IMR-90 (cell line): ENCODE measurements around the gene OTOG. TPM values are rescaled to one million over a fixed set of nuclear protein-coding genes. Genes with fewer than 3 reads are reported as not detected.

Source experiments
- ATAC-seq: fragments of 200-7000 bp; cut with Tn5 transposase; 2 replicates; pipeline ENCODE4 v1.9.1; 2020; ENCODE audit warnings: low read depth, mild to moderate bottlenecking, moderate library complexity
- BruUV-seq: library from RNA; stranded (reverse); fragments of 400-500 nt; replicated peaks from 2 replicates; lab custom pipeline; 2021; lab: Mats Ljungman, UMichigan
- CTCF ChIA-PET: fragments of 300-600 bp; formaldehyde crosslinking; extraction: SDS; loops from one replicate; lab custom pipeline; 2021; ENCODE audit warnings: antibody characterized with exemption; lab: Yijun Ruan, JAX
- POLR2A ChIA-PET: fragments of 300-600 bp; sonication (Branson Sonifier 250); formaldehyde crosslinking; loops from one replicate; lab custom pipeline; 2022; ENCODE audit warnings: antibody characterized with exemption; ENCODE audit not compliant: unreplicated experiment; lab: Charles Lee
- DNase-seq: peaks from one replicate; pipeline ENCODE4 v3.0.0; 2013
- H2AFZ ChIP-seq: replicated peaks from 2 replicates; pipeline ENCODE3; 2013; ENCODE audit warnings: low read length, mild to moderate bottlenecking; ENCODE audit not compliant: poor library complexity
- H2AK5ac ChIP-seq: 2 replicates; pipeline ENCODE4 v1.6.1; 2013; ENCODE audit warnings: low read depth, low read length, inconsistent platforms
- H2AK9ac ChIP-seq: replicated peaks from 2 replicates; pipeline ENCODE3; 2013; ENCODE audit warnings: mild to moderate bottlenecking, low read depth, low read length, moderate library complexity; ENCODE audit not compliant: poor library complexity
- H2BK120ac ChIP-seq: 2 replicates; pipeline ENCODE4 v1.6.1; 2013; ENCODE audit warnings: low read depth, low read length, inconsistent platforms
- H2BK15ac ChIP-seq: 3 replicates; pipeline ENCODE4 v1.6.1; 2013; ENCODE audit warnings: low read depth, low read length, inconsistent platforms
- H2BK20ac ChIP-seq: 2 replicates; pipeline ENCODE4 v1.6.1; 2013; ENCODE audit warnings: low read depth, mild to moderate bottlenecking, inconsistent platforms, low read length, moderate library complexity
- H2BK5ac ChIP-seq: 2 replicates; pipeline ENCODE4 v1.6.1; 2013; ENCODE audit warnings: mild to moderate bottlenecking, low read depth, low read length, inconsistent platforms; ENCODE audit not compliant: poor library complexity, severe bottlenecking
- H3K14ac ChIP-seq: replicated peaks from 2 replicates; pipeline ENCODE4 v1.6.1; 2013; ENCODE audit warnings: low read depth, low read length, inconsistent platforms
- H3K18ac ChIP-seq: 2 replicates; pipeline ENCODE4 v1.6.1; 2013; ENCODE audit warnings: low read depth, low read length, control low read depth
- H3K23ac ChIP-seq: 2 replicates; pipeline ENCODE4 v1.6.1; 2013; ENCODE audit warnings: low read depth, low read length, inconsistent platforms
- H3K27ac ChIP-seq: 2 replicates; pipeline ENCODE4 v1.5.1; 2013; ENCODE audit warnings: mild to moderate bottlenecking, control low read depth, low read length; ENCODE audit not compliant: insufficient read depth
- H3K27me3 ChIP-seq: 2 replicates; pipeline ENCODE4 v1.6.1; 2013; ENCODE audit warnings: low read length; ENCODE audit not compliant: control insufficient read depth, insufficient read depth
- H3K36me3 ChIP-seq: 2 replicates; pipeline ENCODE4 v1.6.1; 2013; ENCODE audit warnings: low read length, mixed read lengths; ENCODE audit not compliant: control insufficient read depth, insufficient read depth
- H3K4ac ChIP-seq: 2 replicates; pipeline ENCODE4 v1.6.1; 2013; ENCODE audit warnings: low read depth, low read length, inconsistent platforms
- H3K4me1 ChIP-seq: 2 replicates; pipeline ENCODE4 v1.6.1; 2013; ENCODE audit warnings: low read length, mixed read lengths; ENCODE audit not compliant: control insufficient read depth, insufficient read depth
- H3K4me2 ChIP-seq: 2 replicates; pipeline ENCODE4 v1.6.1; 2013; ENCODE audit warnings: low read depth, mild to moderate bottlenecking, control low read depth, low read length, moderate library complexity
- H3K4me3 ChIP-seq: 2 replicates; pipeline ENCODE4 v1.5.1; 2013; ENCODE audit warnings: low read depth, mild to moderate bottlenecking, control low read depth, low read length, moderate library complexity; ENCODE audit not compliant: insufficient read depth
- H3K56ac ChIP-seq: 2 replicates; pipeline ENCODE4 v1.6.1; 2013; ENCODE audit warnings: low read length, inconsistent platforms; ENCODE audit not compliant: insufficient read depth; ENCODE audit errors: extremely low read depth
- H3K79me1 ChIP-seq, 2 experiments: 2 replicates each; pipeline ENCODE4 v1.6.1; 2013; ENCODE audit warnings: low read length in 2 of 2, inconsistent platforms in 1 of 2, low read depth in 1 of 2
- H3K9ac ChIP-seq: 2 replicates; pipeline ENCODE4 v1.6.1; 2013; ENCODE audit warnings: low read depth, low read length, control low read depth
- H3K9me1 ChIP-seq: 2 replicates; pipeline ENCODE4 v1.6.1; 2013; ENCODE audit warnings: low read length, inconsistent platforms; ENCODE audit not compliant: insufficient read depth
- H3K9me3 ChIP-seq: 2 replicates; pipeline ENCODE4 v1.6.1; 2013; ENCODE audit warnings: low read length; ENCODE audit not compliant: control insufficient read depth, insufficient read depth
- H4K20me1 ChIP-seq: 2 replicates; pipeline ENCODE4 v1.6.1; 2013; ENCODE audit warnings: low read length, inconsistent platforms; ENCODE audit not compliant: insufficient read depth
- H4K5ac ChIP-seq: 2 replicates; pipeline ENCODE4 v1.6.1; 2013; ENCODE audit warnings: mild to moderate bottlenecking, low read depth, low read length, control low read depth
- H4K8ac ChIP-seq, 2 experiments: 2 replicates each; pipeline ENCODE4 v1.6.1; 2013; ENCODE audit warnings: low read depth in 2 of 2, low read length in 2 of 2, control low read depth in 1 of 2, inconsistent platforms in 1 of 2
- H4K91ac ChIP-seq: 2 replicates; pipeline ENCODE4 v1.6.1; 2013; ENCODE audit warnings: low read depth, low read length, inconsistent platforms; ENCODE audit not compliant: insufficient read depth
- CHD1 ChIP-seq: IDR thresholded peaks from 2 replicates; pipeline ENCODE4 v1.6.1; 2012; ENCODE audit warnings: low read depth, low read length, improper control_type of control experiment
- CTCF ChIP-seq: conservative IDR thresholded peaks from 2 replicates; pipeline ENCODE4 v1.5.1; 2012; ENCODE audit warnings: mild to moderate bottlenecking, low read depth, low read length, improper control_type of control experiment
- FOS ChIP-seq: fragments of 150-350 bp; IDR thresholded peaks from 2 replicates; pipeline ENCODE4 v1.6.1; 2016; ENCODE audit warnings: low read depth, low read length
- POLR2A ChIP-seq: IDR thresholded peaks from 2 replicates; pipeline ENCODE4 v1.6.1; 2012; ENCODE audit warnings: mild to moderate bottlenecking, low read depth, low read length
- RAD21 ChIP-seq: IDR thresholded peaks from 2 replicates; pipeline ENCODE4 v1.6.1; 2012; ENCODE audit warnings: low read length, improper control_type of control experiment
- RCOR1 ChIP-seq: IDR thresholded peaks from 2 replicates; pipeline ENCODE4 v1.6.1; 2012; ENCODE audit warnings: mild to moderate bottlenecking, low read length, improper control_type of control experiment; ENCODE audit not compliant: insufficient replicate concordance
- SMC3 ChIP-seq: fragments of 150-350 bp; IDR thresholded peaks from 2 replicates; pipeline ENCODE4 v1.6.1; 2016; ENCODE audit warnings: low read depth, mild to moderate bottlenecking, antibody characterized with exemption, low read length, moderate library complexity
- USF2 ChIP-seq: fragments of 150-350 bp; IDR thresholded peaks from 2 replicates; pipeline ENCODE4 v1.6.1; 2017; ENCODE audit warnings: mild to moderate bottlenecking, antibody characterized with exemption, low read length, low read depth
- WGBS, 2 experiments: methylation state at CpG; one replicate each; pipeline versions ENCODE4 v1.1.5 to v1.1.7; 2013; ENCODE audit warnings: missing lambda C conversion rate in 2 of 2; ENCODE audit not compliant: insufficient read length in 1 of 2; ENCODE audit errors: extremely low coverage in 2 of 2; 5-methylcytosine and 5-hydroxymethylcytosine counted together
- dilution Hi-C: fragments of 300-500 bp; cut with HindIII; formaldehyde crosslinking; loops from one replicate; pipeline ENCODE4 v1.14.3; 2018; ENCODE audit warnings: low sequenced_read_pairs; ENCODE audit not compliant: unreplicated experiment
- in situ Hi-C: fragments of 300-500 bp; cut with MboI; formaldehyde crosslinking; loops from 3 replicates; pipeline ENCODE4 v1.14.3; 2019; ENCODE audit warnings: low sequenced_read_pairs, inconsistent platforms, mixed read lengths
- intact Hi-C: fragments of 100-400 bp; cut with micrococcal nuclease; formaldehyde crosslinking; loops from 2 replicates; pipeline ENCODE4 v1.10.0; 2022
- polyA plus RNA-seq, 3 experiments: library from polyadenylated mRNA; depleted of rRNA; stranded (reverse); fragments of >200 nt; gene quantifications; 2 replicates each; pipeline ENCODE4 v1.2.3, GENCODE V29; 2012; ENCODE audit warnings: low replicate concordance in 1 of 3
- total RNA-seq: library from RNA; depleted of rRNA; stranded (reverse); fragments of >200 nt; gene quantifications from 2 replicates; pipeline ENCODE4 v1.2.3, GENCODE V29; 2012
- TF ChIP-seq, protein P1 (sequence below): fragments of 150-350 bp; IDR thresholded peaks from 2 replicates; pipeline ENCODE4 v1.6.1; 2016; ENCODE audit warnings: low read depth, mild to moderate bottlenecking, low read length, moderate library complexity, borderline replicate concordance

OTOG gene
- total and polyA plus RNA-seq, 2 of the 4 experiments (the other 2 are of a cell fraction), result not detected

DNA sequence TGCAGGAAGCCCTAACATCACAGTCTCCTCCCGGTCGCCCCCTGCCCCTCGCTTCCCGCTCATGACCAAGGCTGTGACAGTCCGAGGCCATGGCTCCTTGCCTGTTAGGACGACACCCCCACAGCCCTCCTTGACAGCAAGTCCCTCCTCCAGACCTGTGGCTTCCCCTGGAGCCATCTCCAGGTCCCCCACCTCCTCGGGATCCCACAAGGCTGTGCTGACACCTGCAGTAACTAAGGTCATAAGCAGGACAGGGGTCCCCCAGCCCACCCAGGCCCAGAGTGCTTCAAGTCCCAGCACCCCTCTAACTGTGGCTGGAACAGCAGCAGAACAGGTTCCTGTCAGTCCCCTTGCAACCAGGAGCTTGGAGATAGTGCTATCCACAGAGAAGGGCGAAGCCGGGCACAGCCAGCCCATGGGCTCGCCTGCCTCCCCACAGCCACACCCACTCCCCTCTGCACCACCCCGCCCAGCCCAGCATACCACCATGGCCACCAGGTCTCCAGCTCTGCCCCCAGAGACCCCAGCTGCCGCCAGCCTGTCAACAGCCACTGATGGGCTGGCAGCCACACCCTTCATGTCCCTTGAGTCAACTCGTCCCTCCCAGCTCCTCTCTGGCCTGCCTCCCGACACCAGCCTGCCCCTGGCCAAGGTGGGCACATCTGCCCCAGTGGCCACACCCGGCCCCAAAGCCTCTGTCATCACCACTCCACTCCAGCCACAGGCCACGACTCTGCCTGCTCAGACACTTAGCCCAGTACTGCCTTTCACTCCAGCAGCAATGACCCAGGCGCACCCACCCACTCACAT, 63.2 kb downstream of the OTOG start:
- Histone ChIP-seq H4K8ac (no peak overlapping the region), H3K4ac (no peak overlapping the region), H3K36me3 (no peaks in the 10 kb centered on the region), H3K56ac (no peak overlapping the region), H3K27me3 (no peaks in the 10 kb centered on the region; the same call in 1 of the 2 replicates), H3K27ac (no peak overlapping the region), H2BK120ac (no peak overlapping the region), H2AK5ac (no peak overlapping the region), H3K9ac (no peak overlapping the region), H2AK9ac (no peak overlapping the region), H4K5ac (no peak overlapping the region), H4K91ac (no peak overlapping the region), H3K9me1 (no peaks in the 10 kb centered on the region), H4K20me1 (no peaks in the 10 kb centered on the region), H2BK15ac (no peak overlapping the region), H3K4me2 (no peak overlapping the region), H2BK5ac (no peak overlapping the region), H3K14ac (no peak overlapping the region), H2AFZ (no peak overlapping the region), H3K23ac (no peak overlapping the region), H3K18ac (no peak overlapping the region), H3K4me3 (no peak overlapping the region), H2BK20ac (no peak overlapping the region), H3K4me1 (no peaks in the 10 kb centered on the region), H3K9me3 (no peaks in the 10 kb centered on the region), H3K79me1 (no peaks in the 10 kb centered on the region)
- intact Hi-C loops, result no loop called here
- ChIA-PET POLR2A (no interaction called here), CTCF (no interaction called here)
- TF ChIP-seq POLR2A (no peak), FOS (no peak), RAD21 (no peak), CHD1 (no peak), CTCF (no peak), USF2 (no peak), RCOR1 (no peak), SMC3 (no peak)
- TF ChIP-seq, protein P1, sequence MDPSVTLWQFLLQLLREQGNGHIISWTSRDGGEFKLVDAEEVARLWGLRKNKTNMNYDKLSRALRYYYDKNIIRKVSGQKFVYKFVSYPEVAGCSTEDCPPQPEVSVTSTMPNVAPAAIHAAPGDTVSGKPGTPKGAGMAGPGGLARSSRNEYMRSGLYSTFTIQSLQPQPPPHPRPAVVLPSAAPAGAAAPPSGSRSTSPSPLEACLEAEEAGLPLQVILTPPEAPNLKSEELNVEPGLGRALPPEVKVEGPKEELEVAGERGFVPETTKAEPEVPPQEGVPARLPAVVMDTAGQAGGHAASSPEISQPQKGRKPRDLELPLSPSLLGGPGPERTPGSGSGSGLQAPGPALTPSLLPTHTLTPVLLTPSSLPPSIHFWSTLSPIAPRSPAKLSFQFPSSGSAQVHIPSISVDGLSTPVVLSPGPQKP, result no peak
- 53% methylated on average over 10 of the region's 17 CpGs; no CpG with 5 or more reads in 1 of the 2 experiments for WGBS, 2 experiments
- BruUV-seq, result no TSS peak
- in situ Hi-C loops, result no loop called here
- ATAC-seq (no peak), DNase-seq (no peak)
- dilution Hi-C loops, result no loop called here
